ENCODE results near the gene CYP19A1.

GRCh38 chr15:51387699-51388041 is 49.3 kb upstream of the CYP19A1 start:
- no peak for TF ChIP-seq CTCF (IDR thresholded peaks at IDR 0.05)
- TF ChIP-seq EP300 (IDR thresholded peaks at IDR 0.05): no peak
- no peak for TF ChIP-seq POLR2A (IDR thresholded peaks at IDR 0.05)
